Common myeloid progenitor, CD34-positive (primary cell): ENCODE measurements around the gene ZBED1.
"Not testable (repeated sequence)": the region's sequence is repeated elsewhere in the genome, so short reads cannot be mapped to it uniquely, and the experiment has no call there.

Source experiments
- CTCF ChIA-PET: fragments of 350-600 bp; sonication (Branson Sonifier 250); formaldehyde crosslinking; loops from one replicate; lab custom pipeline; 2021; ENCODE audit warnings: antibody characterized with exemption; lab: Charles Lee
- POLR2A ChIA-PET: fragments of 350-600 bp; sonication (Branson Sonifier 250); formaldehyde crosslinking; loops from one replicate; lab custom pipeline; 2021; ENCODE audit warnings: antibody characterized with exemption; lab: Charles Lee
- DNase-seq, 3 donors: peaks; one replicate each; pipeline versions ENCODE4 v3.0.0 to v3.0.0-alpha.2; 2013
- H3K27ac ChIP-seq, 2 experiments: 1 replicate in 1 of 2; 2 replicates in 1 of 2; pipeline ENCODE4 v1.7.0; 2013; ENCODE audit warnings: inconsistent platforms in 2 of 2, low read length in 2 of 2, mild to moderate bottlenecking in 2 of 2, low read depth in 1 of 2, moderate library complexity in 1 of 2; ENCODE audit not compliant: severe bottlenecking in 2 of 2, insufficient read depth in 1 of 2, poor library complexity in 1 of 2
- H3K27me3 ChIP-seq, 5 experiments: replicated peaks in 2 of 5; 1 replicate in 3 of 5; 2 replicates in 2 of 5; pipeline versions ENCODE4 v1.6.1 to v1.7.0; 2013; ENCODE audit warnings: low read length in 4 of 5, mild to moderate bottlenecking in 2 of 5, moderate library complexity in 2 of 5, inconsistent platforms in 1 of 5; ENCODE audit not compliant: insufficient read depth in 5 of 5, control insufficient read depth in 4 of 5
- H3K36me3 ChIP-seq, 4 experiments: 1 replicate in 2 of 4; 2 replicates in 2 of 4; pipeline versions ENCODE4 v1.6.1 to v1.7.0; 2013; ENCODE audit warnings: low read length in 3 of 4, control low read depth in 1 of 4, mild to moderate bottlenecking in 1 of 4; ENCODE audit not compliant: control insufficient read depth in 4 of 4, insufficient read depth in 4 of 4
- H3K4me1 ChIP-seq, 4 experiments: 1 replicate in 3 of 4; 2 replicates in 1 of 4; pipeline versions ENCODE4 v1.6.1 to v1.7.1; 2013; ENCODE audit warnings: low read length in 3 of 4, mild to moderate bottlenecking in 3 of 4, control low read depth in 1 of 4, inconsistent platforms in 1 of 4, moderate library complexity in 1 of 4; ENCODE audit not compliant: control insufficient read depth in 4 of 4, insufficient read depth in 4 of 4; ENCODE audit errors: control extremely low read depth in 1 of 4
- H3K4me3 ChIP-seq, 7 experiments: 1 replicate in 4 of 7; 2 replicates in 3 of 7; pipeline versions ENCODE4 v1.5.1 to v1.7.0; 2013; ENCODE audit warnings: mild to moderate bottlenecking in 7 of 7, low read length in 6 of 7, moderate library complexity in 6 of 7, inconsistent platforms in 2 of 7, low read depth in 2 of 7, control low read depth in 1 of 7; ENCODE audit not compliant: insufficient read depth in 4 of 7, control insufficient read depth in 1 of 7; ENCODE audit errors: extremely low read depth in 1 of 7
- H3K9me3 ChIP-seq, 5 experiments: 1 replicate in 4 of 5; 2 replicates in 1 of 5; pipeline versions ENCODE4 v1.6.1 to v1.7.1; 2013; ENCODE audit warnings: low read length in 4 of 5, mild to moderate bottlenecking in 2 of 5, inconsistent platforms in 1 of 5, low read depth in 1 of 5, moderate library complexity in 1 of 5; ENCODE audit not compliant: control insufficient read depth in 4 of 5, insufficient read depth in 2 of 5; ENCODE audit errors: control extremely low read depth in 1 of 5
- WGBS: methylation state at CpG from one replicate; pipeline ENCODE4 v1.1.5; 2013; ENCODE audit not compliant: insufficient coverage; 5-methylcytosine and 5-hydroxymethylcytosine counted together

ZBED1 gene

DNA sequence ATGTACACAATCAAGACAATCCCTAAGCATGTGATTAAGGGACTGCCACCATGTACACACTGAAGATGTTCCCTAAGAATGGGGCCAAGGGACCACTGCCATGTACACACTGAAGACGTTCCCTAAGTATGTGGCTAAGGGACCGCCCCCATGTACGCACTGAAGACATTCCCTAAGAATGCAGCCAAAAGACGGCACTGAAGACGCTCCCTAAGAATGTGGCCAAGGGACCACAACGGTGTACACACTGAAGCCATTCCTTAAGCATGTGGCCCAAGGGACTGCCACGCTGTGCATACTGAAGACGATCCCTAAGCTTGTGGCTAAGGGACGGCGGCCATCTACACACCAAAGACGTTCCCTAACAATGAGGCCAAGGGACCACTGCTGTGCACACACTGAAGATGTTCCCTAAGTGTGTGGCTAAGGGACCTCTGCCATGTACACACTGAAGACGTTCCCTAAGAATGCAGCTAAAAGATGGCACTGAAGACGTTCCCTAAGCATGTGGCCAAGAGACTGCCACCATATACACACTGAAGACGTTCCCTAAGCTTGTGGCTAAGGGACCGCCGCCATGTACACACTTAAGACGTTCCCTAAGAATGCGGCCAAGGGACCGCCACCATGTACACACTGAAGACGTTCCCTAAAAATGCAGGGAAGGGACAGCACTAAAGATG, 26.4 kb downstream of the ZBED1 start:
- H3K27me3 ChIP-seq, result no peaks in the 10 kb centered on the region
- H3K36me3 ChIP-seq, result peaks cover 0 to 4% (median 0%) of the 10 kb centered on the region in 4 experiments
- H3K27ac ChIP-seq, result no peak overlapping the region
- ChIA-PET POLR2A (no interaction called here), CTCF (no interaction called here)
- H3K4me1 ChIP-seq, result no peaks in the 10 kb centered on the region
- no peak for DNase-seq
- H3K4me3 ChIP-seq, result no peak overlapping the region
- no peaks in the 10 kb centered on the region for H3K9me3 ChIP-seq
- WGBS, result 98% methylated on average over 20 of the region's 20 CpGs

DNA sequence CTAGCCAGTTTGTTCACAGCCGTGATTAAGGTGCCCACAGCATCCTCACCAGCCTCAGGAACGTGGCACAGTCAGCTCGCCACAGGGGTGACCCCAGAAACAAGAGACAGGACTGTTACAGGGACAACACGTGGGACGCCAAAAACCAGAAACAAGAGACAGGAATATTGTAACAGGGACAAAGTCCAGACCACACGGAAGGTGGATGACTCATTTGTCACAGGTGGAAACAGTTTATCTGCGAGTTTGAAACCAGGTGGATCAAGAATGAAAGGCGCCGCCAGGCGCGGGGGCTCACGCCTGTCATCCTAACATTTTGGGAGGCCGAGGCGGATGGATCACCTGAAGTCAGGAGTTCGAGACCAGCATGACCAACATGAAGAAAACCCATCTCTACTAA, 27.7 kb downstream of the ZBED1 start:
- 93% methylated on average over 11 of the region's 15 CpGs for WGBS
- H3K27me3 ChIP-seq, H3K9me3 ChIP-seq, CTCF ChIA-PET, POLR2A ChIA-PET, DNase-seq, H3K4me1 ChIP-seq, H3K27ac ChIP-seq, H3K4me3 ChIP-seq, H3K36me3 ChIP-seq: not testable (repeated sequence)

DNA sequence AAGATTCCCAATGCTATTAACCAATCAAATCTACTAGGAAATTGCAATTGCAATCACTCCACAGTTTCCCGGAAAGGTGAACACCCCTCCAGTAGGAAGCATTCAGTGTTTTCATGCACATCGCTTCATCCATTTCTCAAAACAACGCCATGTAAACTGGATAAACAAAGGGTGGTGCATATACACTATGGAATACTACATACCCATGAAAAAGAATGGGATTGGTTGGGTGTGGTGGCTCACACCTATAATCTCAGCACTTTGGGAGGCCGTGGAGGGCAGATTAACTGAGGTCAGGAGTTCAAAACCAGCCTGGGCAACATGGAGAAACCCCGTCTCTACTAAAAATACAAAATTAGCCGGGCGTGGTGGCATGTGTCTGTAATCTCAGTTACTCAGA, 29.1 kb downstream of the ZBED1 start:
- ChIA-PET CTCF (no interaction called here), POLR2A (no interaction called here)
- no peak for DNase-seq
- no peak overlapping the region for H3K4me3 ChIP-seq
- H3K4me1 ChIP-seq, result no peaks in the 10 kb centered on the region
- 100% methylated on average over 5 of the region's 7 CpGs for WGBS
- no peaks in the 10 kb centered on the region for H3K9me3 ChIP-seq
- no peak overlapping the region for H3K27ac ChIP-seq
- H3K27me3 ChIP-seq, result no peaks in the 10 kb centered on the region
- no peaks in the 10 kb centered on the region for H3K36me3 ChIP-seq

DNA sequence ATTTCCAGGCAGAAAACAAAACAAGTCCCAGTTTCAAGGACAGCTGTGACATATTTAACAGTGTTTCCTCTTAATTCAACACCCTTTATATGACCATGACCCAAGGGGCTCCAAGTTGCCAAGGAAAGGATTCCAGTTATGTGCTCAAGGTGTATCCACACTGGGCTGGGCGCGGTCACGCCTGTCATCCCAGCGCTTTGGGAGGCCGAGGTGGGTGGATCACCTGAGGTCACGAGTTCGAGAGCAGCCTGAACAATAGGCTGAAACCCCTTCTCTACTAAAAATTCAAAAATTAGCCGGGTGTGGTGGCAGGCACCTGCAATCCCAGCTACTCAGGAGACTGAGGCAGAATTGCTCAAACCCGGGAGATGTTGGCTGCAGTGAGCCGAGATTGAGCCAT, 29.6 kb downstream of the ZBED1 start:
- 97% methylated on average over 9 of the region's 10 CpGs for WGBS
- DNase-seq, H3K9me3 ChIP-seq, H3K4me1 ChIP-seq, H3K4me3 ChIP-seq, H3K27ac ChIP-seq, POLR2A ChIA-PET, CTCF ChIA-PET, H3K36me3 ChIP-seq, H3K27me3 ChIP-seq: not testable (repeated sequence)

DNA sequence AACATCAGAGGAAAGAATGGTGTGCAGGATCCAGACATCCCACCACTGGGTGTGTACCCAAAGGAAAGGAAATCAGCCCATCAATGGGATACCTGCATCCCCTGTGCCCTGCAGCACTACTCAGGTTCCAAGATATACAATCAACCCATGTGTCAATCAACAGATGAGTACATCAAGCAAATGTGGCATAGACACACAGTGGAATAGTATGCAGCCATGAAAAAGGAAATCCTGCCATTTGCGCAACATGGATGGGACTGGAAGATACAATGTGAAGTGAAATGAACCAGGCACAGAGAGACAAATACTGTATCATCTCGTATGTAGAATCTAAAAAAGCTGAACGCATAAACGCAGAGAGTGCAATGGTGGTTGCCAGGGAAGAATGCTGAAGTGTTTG, 30.9 kb downstream of the ZBED1 start:
- WGBS, result 100% methylated on average over 3 of the region's 4 CpGs
- H3K4me3 ChIP-seq, POLR2A ChIA-PET, CTCF ChIA-PET, H3K27me3 ChIP-seq, H3K9me3 ChIP-seq, DNase-seq, H3K4me1 ChIP-seq, H3K36me3 ChIP-seq, H3K27ac ChIP-seq: not testable (repeated sequence)

DNA sequence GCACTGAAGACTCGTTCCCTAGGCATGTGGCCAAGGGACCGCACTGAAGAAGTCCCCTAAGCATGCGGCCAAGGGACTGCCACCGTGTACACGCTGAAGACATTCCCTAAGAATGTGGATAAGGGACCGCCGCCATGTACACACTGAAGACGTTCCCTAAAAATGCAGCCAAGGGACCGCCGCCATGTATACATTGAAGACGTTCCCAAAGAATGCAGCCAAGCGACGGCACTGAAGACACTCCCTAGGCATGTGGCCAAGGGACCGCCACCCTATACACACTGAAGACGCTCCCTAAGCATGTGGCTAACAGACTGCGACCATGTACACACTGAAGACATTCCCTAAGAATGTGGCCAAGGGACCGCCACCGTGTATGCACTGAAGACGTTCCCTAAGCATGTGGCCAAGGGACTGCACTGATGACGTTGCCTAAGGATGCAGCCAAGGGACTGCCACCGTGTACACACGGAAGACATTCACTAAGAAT, 31.5 kb downstream of the ZBED1 start:
- H3K9me3 ChIP-seq, result no peaks in the 10 kb centered on the region
- no peak overlapping the region for H3K4me3 ChIP-seq
- no peak for DNase-seq
- 98% methylated on average over 22 of the region's 22 CpGs for WGBS
- no peaks in the 10 kb centered on the region for H3K27me3 ChIP-seq
- H3K4me1 ChIP-seq, result no peaks in the 10 kb centered on the region
- ChIA-PET CTCF (no interaction called here), POLR2A (no interaction called here)
- H3K36me3 ChIP-seq, result no peaks in the 10 kb centered on the region
- H3K27ac ChIP-seq, result no peak overlapping the region

DNA sequence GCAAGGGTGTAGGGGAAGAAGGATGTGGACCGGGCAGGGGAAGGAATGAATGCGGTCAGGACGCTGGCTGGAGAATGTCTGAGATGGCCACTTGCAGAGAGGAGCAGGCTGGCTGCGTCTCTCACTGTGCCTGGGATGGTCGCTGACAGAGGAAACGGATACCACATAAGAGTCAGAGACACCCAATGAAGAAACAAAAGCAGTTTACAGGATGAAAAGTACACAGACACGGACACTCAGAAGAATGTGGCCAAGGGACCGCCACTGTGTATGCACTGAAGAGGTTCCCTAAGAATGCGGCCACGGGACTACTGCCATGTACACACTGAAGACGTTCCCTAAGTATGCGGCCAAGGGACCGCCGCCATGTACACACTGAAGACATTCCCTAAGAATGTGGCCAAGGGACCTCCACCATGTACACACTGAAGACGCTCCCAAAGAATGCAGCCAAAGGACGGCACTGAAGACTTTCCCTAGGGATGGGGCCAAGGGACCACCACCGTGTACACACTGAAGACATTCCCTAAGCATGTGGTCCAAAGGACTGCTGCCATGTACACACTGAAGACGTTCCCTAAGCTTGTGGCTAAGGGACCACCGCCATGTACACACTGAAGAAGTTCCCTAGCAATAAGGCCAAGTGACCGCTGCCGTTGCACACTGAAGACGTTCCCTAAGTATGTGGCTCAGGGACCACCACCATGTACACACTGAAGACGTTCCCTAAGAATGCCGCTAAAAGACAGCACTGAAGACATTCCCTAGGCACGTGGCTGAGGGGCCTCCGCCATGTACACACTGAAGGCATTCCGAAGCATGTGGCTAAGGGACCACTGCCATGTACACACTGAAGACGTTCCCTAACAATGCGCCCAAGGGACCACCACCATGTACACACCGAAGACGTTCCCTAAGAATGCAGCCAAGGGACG, 32.2 kb downstream of the ZBED1 start:
- Histone ChIP-seq H3K27me3 (no peaks in the 10 kb centered on the region), H3K4me3 (no peak overlapping the region), H3K4me1 (no peaks in the 10 kb centered on the region), H3K36me3 (no peaks in the 10 kb centered on the region), H3K27ac (no peak overlapping the region), H3K9me3 (no peaks in the 10 kb centered on the region)
- ChIA-PET POLR2A (no interaction called here), CTCF (no interaction called here)
- no peak for DNase-seq
- 96% methylated on average over 32 of the region's 32 CpGs for WGBS
